Type B pancreatic cell (in vitro differentiated cells): ENCODE data around the gene PHETA2. TPM values are rescaled to one million over a fixed set of nuclear protein-coding genes. Genes with fewer than 3 reads are reported as not detected.

Experiments used
- DNase-seq: peaks from one replicate; pipeline ENCODE4 v3.0.0; 2021; ENCODE audit warnings: mixed read lengths; ENCODE audit not compliant: unreplicated experiment; ENCODE audit errors: extremely low spot score
- H3K27ac Mint-ChIP-seq: 2 replicates; pipeline ENCODE4 v1.8.0; 2021; ENCODE audit warnings: mild to moderate bottlenecking, mixed read lengths
- H3K27me3 Mint-ChIP-seq: 2 replicates; pipeline ENCODE4 v1.8.0; 2021; ENCODE audit warnings: mixed read lengths
- H3K36me3 Mint-ChIP-seq: 2 replicates; pipeline ENCODE4 v1.8.0; 2021; ENCODE audit warnings: mixed read lengths
- H3K4me1 Mint-ChIP-seq: one replicate; pipeline ENCODE4 v1.8.0; 2021; ENCODE audit warnings: mixed read lengths; ENCODE audit not compliant: unreplicated experiment
- H3K4me3 Mint-ChIP-seq: 2 replicates; pipeline ENCODE4 v1.8.0; 2021; ENCODE audit warnings: mild to moderate bottlenecking, mixed read lengths
- H3K9me3 Mint-ChIP-seq: 2 replicates; pipeline ENCODE4 v1.8.0; 2021; ENCODE audit warnings: mixed read lengths
- total RNA-seq: library from RNA; stranded (reverse); gene quantifications from 2 replicates; pipeline ENCODE4 v1.2.1, GENCODE V29; 2021; ENCODE audit warnings: low replicate concordance
- TF ChIP-seq, protein P1 (sequence below): fragments of 200-600 bp; sonication (generic); conservative IDR thresholded peaks from 2 replicates; pipeline ENCODE4 v1.5.0; 2021; ENCODE audit warnings: antibody characterized with exemption, mild to moderate bottlenecking

Gene PHETA2
- total RNA-seq, 1 donor from 2014 or later: 4.1 TPM

DNA sequence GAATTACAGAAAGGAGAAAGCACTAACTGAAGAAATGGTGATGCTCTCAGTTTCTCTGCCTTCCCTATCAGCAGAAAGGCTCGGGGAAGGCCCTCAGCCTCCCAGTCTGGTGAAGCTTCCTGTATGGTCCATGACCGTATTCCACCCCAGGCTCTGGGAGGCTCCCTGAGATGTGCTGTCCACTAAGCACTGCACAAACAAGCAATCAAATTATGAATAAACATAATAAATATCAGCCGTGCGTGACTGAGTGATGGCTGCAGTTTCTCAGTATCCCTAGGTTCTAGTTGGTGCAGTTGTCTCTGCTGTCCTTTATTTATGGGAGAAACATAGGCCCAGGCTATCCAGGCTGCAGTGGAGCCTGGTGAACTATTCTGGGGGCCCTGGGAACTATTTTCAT, 9.1 kb downstream of the PHETA2 start:
- no peak overlapping the region for H3K27ac Mint-ChIP-seq
- DNase-seq: no peak
- H3K4me1 Mint-ChIP-seq: peaks cover 12% of the 10 kb centered on the region
- no peaks in the 10 kb centered on the region for H3K9me3 Mint-ChIP-seq
- TF ChIP-seq, protein P1, sequence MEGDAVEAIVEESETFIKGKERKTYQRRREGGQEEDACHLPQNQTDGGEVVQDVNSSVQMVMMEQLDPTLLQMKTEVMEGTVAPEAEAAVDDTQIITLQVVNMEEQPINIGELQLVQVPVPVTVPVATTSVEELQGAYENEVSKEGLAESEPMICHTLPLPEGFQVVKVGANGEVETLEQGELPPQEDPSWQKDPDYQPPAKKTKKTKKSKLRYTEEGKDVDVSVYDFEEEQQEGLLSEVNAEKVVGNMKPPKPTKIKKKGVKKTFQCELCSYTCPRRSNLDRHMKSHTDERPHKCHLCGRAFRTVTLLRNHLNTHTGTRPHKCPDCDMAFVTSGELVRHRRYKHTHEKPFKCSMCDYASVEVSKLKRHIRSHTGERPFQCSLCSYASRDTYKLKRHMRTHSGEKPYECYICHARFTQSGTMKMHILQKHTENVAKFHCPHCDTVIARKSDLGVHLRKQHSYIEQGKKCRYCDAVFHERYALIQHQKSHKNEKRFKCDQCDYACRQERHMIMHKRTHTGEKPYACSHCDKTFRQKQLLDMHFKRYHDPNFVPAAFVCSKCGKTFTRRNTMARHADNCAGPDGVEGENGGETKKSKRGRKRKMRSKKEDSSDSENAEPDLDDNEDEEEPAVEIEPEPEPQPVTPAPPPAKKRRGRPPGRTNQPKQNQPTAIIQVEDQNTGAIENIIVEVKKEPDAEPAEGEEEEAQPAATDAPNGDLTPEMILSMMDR: no peak
- H3K4me3 Mint-ChIP-seq: no peak overlapping the region
- H3K36me3 Mint-ChIP-seq: peaks cover 26% of the 10 kb centered on the region
- H3K27me3 Mint-ChIP-seq: no peaks in the 10 kb centered on the region

DNA sequence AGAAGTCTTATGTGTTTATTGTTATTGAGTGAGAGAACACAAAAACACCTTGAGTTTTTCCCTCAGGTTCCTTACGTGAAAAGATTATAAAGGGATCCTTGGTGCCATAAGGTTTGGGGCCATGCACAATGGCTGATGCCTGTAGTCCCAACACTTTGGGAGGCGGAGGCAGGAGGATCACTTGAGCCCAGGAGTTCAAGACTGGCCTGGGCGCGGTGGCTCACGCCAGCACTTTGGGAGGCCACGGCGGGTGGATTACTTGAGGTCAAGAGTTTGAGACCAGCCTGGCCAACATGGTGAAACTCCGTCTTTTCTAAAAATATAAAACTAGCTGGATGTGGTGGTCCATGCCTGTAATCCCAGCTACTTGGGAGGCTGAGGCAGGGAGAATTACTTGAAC, 10.8 kb downstream of the PHETA2 start:
- H3K4me3 Mint-ChIP-seq: no peak overlapping the region
- H3K36me3 Mint-ChIP-seq: peaks cover 37% of the 10 kb centered on the region
- peaks cover 5% of the 10 kb centered on the region for H3K9me3 Mint-ChIP-seq
- H3K27ac Mint-ChIP-seq: no peak overlapping the region
- no peaks in the 10 kb centered on the region for H3K27me3 Mint-ChIP-seq
- peaks cover 16% of the 10 kb centered on the region for H3K4me1 Mint-ChIP-seq
- no peak for DNase-seq
- TF ChIP-seq, protein P1: no peak

GRCh38 chr22:42086051-42086450, 12.0 kb downstream of the PHETA2 start:
- Mint-ChIP-seq H3K4me3 (no peak overlapping the region), H3K27ac (no peak overlapping the region), H3K4me1 (peaks cover 12% of the 10 kb centered on the region), H3K36me3 (peaks cover 40% of the 10 kb centered on the region), H3K9me3 (peaks cover 5% of the 10 kb centered on the region), H3K27me3 (no peaks in the 10 kb centered on the region)
- no peak for DNase-seq
- TF ChIP-seq, protein P1: no peak

- Mint-ChIP-seq H3K27ac (peak within 1 kb of the TSS; percentile 100), H3K4me3 (peak within 1 kb of the TSS; percentile 99), H3K27me3 (no peaks in the 10 kb centered on the region), H3K4me1 (peaks cover 8% of the 10 kb centered on the region), H3K9me3 (peaks cover 5% of the 10 kb centered on the region), H3K36me3 (peaks cover 25% of the 10 kb centered on the region)
- TF ChIP-seq, protein P1: peak; percentile 90
- DNase-seq: peak; percentile 98
Measured at GRCh38 chr22:42090596-42091454, 16.8 kb downstream of the PHETA2 start, which contains the start of gene NDUFA6. Gene NDUFA6, minus strand, starts transcription at chr22:42090772. Its CDS starts 28 bp downstream, at chr22:42090744.

DNA sequence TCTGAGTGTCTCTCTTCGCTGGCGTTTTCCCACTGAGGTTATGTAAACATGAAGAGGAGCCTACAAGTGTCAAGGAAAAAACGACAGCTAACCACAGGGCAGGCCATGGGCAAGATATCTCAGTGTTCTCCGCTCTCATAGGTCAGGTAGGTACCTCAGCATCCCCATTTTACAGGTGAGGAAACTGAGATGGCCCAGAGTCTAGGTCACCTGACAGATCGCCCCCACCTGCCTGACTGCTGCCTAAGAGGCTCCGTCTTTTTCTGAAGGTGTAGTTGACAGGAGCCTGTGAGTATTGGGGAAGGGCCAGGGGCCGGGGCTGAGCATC, 17.4 kb downstream of the PHETA2 start:
- Mint-ChIP-seq H3K36me3 (peaks cover 25% of the 10 kb centered on the region), H3K27ac (peak overlapping the region; percentile 100), H3K4me1 (peaks cover 8% of the 10 kb centered on the region), H3K27me3 (no peaks in the 10 kb centered on the region), H3K4me3 (peak overlapping the region; percentile 99), H3K9me3 (peaks cover 5% of the 10 kb centered on the region)
- DNase-seq: no peak
- TF ChIP-seq, protein P1: no peak
